Nephron progenitor cell (in vitro differentiated cells): ENCODE measurements around the gene ACOT9.

Source experiments
- DNase-seq: peaks from one replicate; pipeline ENCODE4 v3.0.0; 2021
- H3K27ac Mint-ChIP-seq: 2 replicates; pipeline ENCODE4 v1.8.0; 2021; ENCODE audit warnings: mild to moderate bottlenecking, moderate library complexity, mixed read lengths
- H3K27me3 Mint-ChIP-seq: 2 replicates; pipeline ENCODE4 v1.8.0; 2021; ENCODE audit warnings: mild to moderate bottlenecking, low read depth, mixed read lengths; ENCODE audit not compliant: poor library complexity
- H3K36me3 Mint-ChIP-seq: 2 replicates; pipeline ENCODE4 v1.8.0; 2021; ENCODE audit warnings: low read depth, mixed read lengths
- H3K4me1 Mint-ChIP-seq: 2 replicates; pipeline ENCODE4 v1.8.0; 2021; ENCODE audit warnings: mixed read lengths
- H3K4me3 Mint-ChIP-seq: 2 replicates; pipeline ENCODE4 v1.8.0; 2021; ENCODE audit warnings: mild to moderate bottlenecking, moderate library complexity, mixed read lengths
- H3K9me3 Mint-ChIP-seq: 2 replicates; pipeline ENCODE4 v1.8.0; 2021; ENCODE audit warnings: mild to moderate bottlenecking, moderate library complexity, mixed read lengths
- CTCF ChIP-seq: fragments of 200-600 bp; sonication (generic); IDR thresholded peaks from 2 replicates; pipeline ENCODE4 v1.5.0; 2021; ENCODE audit warnings: antibody characterized with exemption

Gene ACOT9

GRCh38 chrX:23787745-23788118, 44.7 kb upstream of the ACOT9 start:
- peaks cover 3% of the 10 kb centered on the region for H3K27me3 Mint-ChIP-seq
- H3K4me1 Mint-ChIP-seq = peaks cover 60% of the 10 kb centered on the region
- H3K36me3 Mint-ChIP-seq = peaks cover 33% of the 10 kb centered on the region
- no peaks in the 10 kb centered on the region for H3K9me3 Mint-ChIP-seq
- H3K27ac Mint-ChIP-seq = no peak overlapping the region
- no peak overlapping the region for H3K4me3 Mint-ChIP-seq
- TF ChIP-seq CTCF = no peak
- DNase-seq = no peak

GRCh38 chrX:23786268-23786815, 43.3 kb upstream of the ACOT9 start:
- DNase-seq = no peak
- Mint-ChIP-seq H3K9me3 (no peaks in the 10 kb centered on the region), H3K4me3 (no peak overlapping the region), H3K27ac (peak overlapping the region; percentile 71), H3K27me3 (peaks cover 3% of the 10 kb centered on the region), H3K4me1 (peaks cover 57% of the 10 kb centered on the region), H3K36me3 (peaks cover 33% of the 10 kb centered on the region)
- no peak for TF ChIP-seq CTCF

- peaks cover 57% of the 10 kb centered on the region for H3K4me1 Mint-ChIP-seq
- peaks cover 33% of the 10 kb centered on the region for H3K36me3 Mint-ChIP-seq
- DNase-seq = no peak
- H3K27me3 Mint-ChIP-seq = peaks cover 3% of the 10 kb centered on the region
- peak overlapping the region; percentile 99 for H3K4me3 Mint-ChIP-seq
- peak overlapping the region; percentile 80 for H3K27ac Mint-ChIP-seq
- no peaks in the 10 kb centered on the region for H3K9me3 Mint-ChIP-seq
- no peak for TF ChIP-seq CTCF
These were observed 42.5 kb upstream of the ACOT9 start for GRCh38 chrX:23785580-23785979.

GRCh38 chrX:23784470-23785331, 41.6 kb upstream of the ACOT9 start:
- DNase-seq = no peak
- no peak for TF ChIP-seq CTCF
- Mint-ChIP-seq H3K27me3 (peaks cover 3% of the 10 kb centered on the region), H3K36me3 (peaks cover 33% of the 10 kb centered on the region), H3K4me1 (peaks cover 48% of the 10 kb centered on the region), H3K27ac (peak overlapping the region; percentile 71), H3K4me3 (peak overlapping the region; percentile 99), H3K9me3 (no peaks in the 10 kb centered on the region)

DNA sequence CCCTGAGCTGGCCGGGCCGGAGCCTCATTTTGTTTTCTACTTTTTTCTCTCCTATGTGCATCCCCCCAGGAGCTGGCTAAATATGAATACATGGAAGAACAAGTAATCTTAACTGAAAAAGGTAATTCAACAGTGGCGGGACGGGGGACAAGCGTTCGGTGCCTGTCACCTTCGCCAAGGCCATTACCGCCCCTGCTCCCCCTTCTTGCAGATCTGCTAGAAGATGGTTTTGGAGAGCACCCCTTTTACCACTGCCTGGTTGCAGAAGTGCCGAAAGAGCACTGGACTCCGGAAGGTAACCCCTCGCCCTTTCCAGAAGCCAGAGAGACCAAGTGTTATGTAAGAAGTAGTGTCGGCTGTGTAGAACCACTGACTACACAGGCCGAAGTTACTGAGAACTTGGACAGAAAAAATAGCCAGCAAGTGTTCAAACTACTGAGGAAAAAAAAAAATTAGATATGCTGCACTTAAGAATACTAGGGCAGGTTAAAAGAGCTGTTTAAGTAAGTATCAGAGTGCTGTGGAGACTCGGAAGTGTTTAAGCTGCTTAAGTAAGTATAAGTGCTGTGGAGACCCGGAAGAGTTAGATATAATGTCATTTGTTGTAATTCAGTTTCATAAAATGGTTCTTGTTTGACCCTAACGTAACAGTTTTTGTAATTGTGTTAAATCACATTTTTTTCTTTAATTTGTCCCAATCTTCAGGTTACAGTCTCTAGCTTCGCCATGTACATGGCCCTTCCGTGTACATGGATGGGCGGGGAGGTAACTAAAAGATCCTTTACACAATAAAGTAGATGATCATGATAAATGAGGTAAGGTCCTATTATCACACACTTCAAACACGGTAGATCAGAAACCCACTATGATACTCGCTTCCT, 40.8 kb upstream of the ACOT9 start:
- TF ChIP-seq CTCF = no peak
- peak overlapping the region; percentile 89 for H3K27ac Mint-ChIP-seq
- peaks cover 44% of the 10 kb centered on the region for H3K4me1 Mint-ChIP-seq
- H3K4me3 Mint-ChIP-seq = peak overlapping the region; percentile 99
- peaks cover 33% of the 10 kb centered on the region for H3K36me3 Mint-ChIP-seq
- peak; percentile 13 for DNase-seq
- peaks cover 3% of the 10 kb centered on the region for H3K27me3 Mint-ChIP-seq
- no peaks in the 10 kb centered on the region for H3K9me3 Mint-ChIP-seq
